Vagina (tissue), 2 donors: ENCODE results near the gene KBTBD12.

Source experiments
- POLR2A ChIP-seq, 2 donors: fragments of 450-650 bp; IDR thresholded peaks; one replicate each; pipeline ENCODE4 v1.6.1; 2017; ENCODE audit warnings: antibody characterized with exemption in 2 of 2, mild to moderate bottlenecking in 2 of 2, moderate library complexity in 2 of 2
- TF ChIP-seq, protein P1 (sequence below), 3 experiments: fragments of 450-650 bp in 2 of 3; fragments of 200-600 bp in 1 of 3; sonication (generic) in 1 of 3; IDR thresholded peaks; one replicate each; pipeline ENCODE4 v1.5.1; 2017 to 2019; ENCODE audit warnings: antibody characterized with exemption in 3 of 3, mild to moderate bottlenecking in 2 of 3, moderate library complexity in 2 of 3

DNA sequence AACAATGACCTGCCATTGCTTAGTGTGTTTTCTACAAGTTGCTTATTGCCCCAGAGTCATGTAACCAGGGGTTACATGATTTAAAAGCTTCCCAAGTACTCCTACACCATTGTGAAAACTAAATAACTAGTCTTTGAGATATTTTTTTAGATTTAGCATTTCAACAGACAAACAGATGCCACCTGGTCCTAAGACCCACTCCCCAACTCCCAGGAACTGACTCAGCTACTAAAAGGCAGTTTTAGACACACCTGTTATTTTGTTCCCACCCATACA, 28.1 kb upstream of the KBTBD12 start:
- no peak for TF ChIP-seq POLR2A (IDR thresholded peaks at IDR 0.05)
- TF ChIP-seq, protein P1, sequence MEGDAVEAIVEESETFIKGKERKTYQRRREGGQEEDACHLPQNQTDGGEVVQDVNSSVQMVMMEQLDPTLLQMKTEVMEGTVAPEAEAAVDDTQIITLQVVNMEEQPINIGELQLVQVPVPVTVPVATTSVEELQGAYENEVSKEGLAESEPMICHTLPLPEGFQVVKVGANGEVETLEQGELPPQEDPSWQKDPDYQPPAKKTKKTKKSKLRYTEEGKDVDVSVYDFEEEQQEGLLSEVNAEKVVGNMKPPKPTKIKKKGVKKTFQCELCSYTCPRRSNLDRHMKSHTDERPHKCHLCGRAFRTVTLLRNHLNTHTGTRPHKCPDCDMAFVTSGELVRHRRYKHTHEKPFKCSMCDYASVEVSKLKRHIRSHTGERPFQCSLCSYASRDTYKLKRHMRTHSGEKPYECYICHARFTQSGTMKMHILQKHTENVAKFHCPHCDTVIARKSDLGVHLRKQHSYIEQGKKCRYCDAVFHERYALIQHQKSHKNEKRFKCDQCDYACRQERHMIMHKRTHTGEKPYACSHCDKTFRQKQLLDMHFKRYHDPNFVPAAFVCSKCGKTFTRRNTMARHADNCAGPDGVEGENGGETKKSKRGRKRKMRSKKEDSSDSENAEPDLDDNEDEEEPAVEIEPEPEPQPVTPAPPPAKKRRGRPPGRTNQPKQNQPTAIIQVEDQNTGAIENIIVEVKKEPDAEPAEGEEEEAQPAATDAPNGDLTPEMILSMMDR (IDR thresholded peaks at IDR 0.05), result no peak
